Large intestine (tissue), 3 donors: ENCODE measurements around the gene TMEM185B. TPM values are rescaled to one million over a fixed set of nuclear protein-coding genes. Genes with fewer than 3 reads are reported as not detected.

Source experiments
- DNase-seq, 2 donors: peaks; one replicate each; pipeline versions ENCODE4 v3.0.0 to v3.0.0-alpha.2; 2013
- H3K27ac ChIP-seq: one replicate; pipeline ENCODE4 v1.5.1; 2013; ENCODE audit warnings: low read length
- H3K27me3 ChIP-seq: 2 replicates; pipeline ENCODE4 v1.6.1; 2013; ENCODE audit warnings: low read length; ENCODE audit not compliant: control insufficient read depth, insufficient read depth
- H3K36me3 ChIP-seq: 2 replicates; pipeline ENCODE4 v1.6.1; 2013; ENCODE audit warnings: low read length; ENCODE audit not compliant: control insufficient read depth, insufficient read depth
- H3K4me1 ChIP-seq: one replicate; pipeline ENCODE4 v1.6.1; 2013; ENCODE audit warnings: low read length; ENCODE audit not compliant: control insufficient read depth, insufficient read depth
- H3K4me3 ChIP-seq: one replicate; pipeline ENCODE4 v1.5.1; 2013; ENCODE audit warnings: low read length
- H3K9me3 ChIP-seq: one replicate; pipeline ENCODE4 v1.6.1; 2013; ENCODE audit warnings: mild to moderate bottlenecking, low read depth, low read length, moderate library complexity; ENCODE audit not compliant: control insufficient read depth
- WGBS: methylation state at CpG from one replicate; pipeline ENCODE4 v1.1.5; 2013; ENCODE audit warnings: low lambda C conversion rate; ENCODE audit not compliant: insufficient coverage; 5-methylcytosine and 5-hydroxymethylcytosine counted together
- polyA plus RNA-seq: library from polyadenylated mRNA; unstranded; fragments of 120-200 nt; gene quantifications from one replicate; pipeline ENCODE4 v1.2.1, GENCODE V29; 2013

The TMEM185B gene
- polyA plus RNA-seq, 1 donor, result 26.2 TPM

- WGBS, result no CpG with 5 or more reads among the region's 1 CpG
These were observed 34.0 kb downstream of the TMEM185B start for GRCh38 chr2:120189189-120189588.

GRCh38 chr2:120182019-120182560, 41.1 kb downstream of the TMEM185B start:
- Histone ChIP-seq H3K9me3 (no peaks in the 10 kb centered on the region), H3K27me3 (no peaks in the 10 kb centered on the region), H3K4me1 (no peaks in the 10 kb centered on the region), H3K36me3 (peaks cover 8% of the 10 kb centered on the region), H3K4me3 (no peak overlapping the region), H3K27ac (no peak overlapping the region)
- DNase-seq, result no peak
- 82% methylated on average over 3 of the region's 5 CpGs for WGBS

More at GRCh38 chr2:120189189-120189588, 34.0 kb downstream of the TMEM185B start:
- no peaks in the 10 kb centered on the region for H3K4me1 ChIP-seq
- H3K27me3 ChIP-seq, result no peaks in the 10 kb centered on the region
- H3K36me3 ChIP-seq, result no peaks in the 10 kb centered on the region
- H3K27ac ChIP-seq, result no peak overlapping the region
- peak in 1 of 2 donors; percentile 31 for DNase-seq
- no peak overlapping the region for H3K4me3 ChIP-seq
- peaks cover 2% of the 10 kb centered on the region for H3K9me3 ChIP-seq

- no peaks in the 10 kb centered on the region for H3K27me3 ChIP-seq
- H3K27ac ChIP-seq, result no peak overlapping the region
- no peaks in the 10 kb centered on the region for H3K9me3 ChIP-seq
- no peak for DNase-seq
- peaks cover 18% of the 10 kb centered on the region for H3K36me3 ChIP-seq
- no peaks in the 10 kb centered on the region for H3K4me1 ChIP-seq
- H3K4me3 ChIP-seq, result no peak overlapping the region
- no CpG with 5 or more reads among the region's 3 CpGs for WGBS
These were observed 43.1 kb downstream of the TMEM185B start for GRCh38 chr2:120180066-120180465.

- no peak overlapping the region for H3K4me3 ChIP-seq
- H3K36me3 ChIP-seq, result peaks cover 18% of the 10 kb centered on the region
- no peak for DNase-seq
- no peaks in the 10 kb centered on the region for H3K4me1 ChIP-seq
- H3K27ac ChIP-seq, result no peak overlapping the region
- WGBS, result no CpG with 5 or more reads among the region's 3 CpGs
- no peaks in the 10 kb centered on the region for H3K27me3 ChIP-seq
- H3K9me3 ChIP-seq, result no peaks in the 10 kb centered on the region
These were observed 43.8 kb downstream of the TMEM185B start for GRCh38 chr2:120179396-120179795.

GRCh38 chr2:120177973-120178372, 45.2 kb downstream of the TMEM185B start:
- Histone ChIP-seq H3K4me3 (no peak overlapping the region), H3K36me3 (peaks cover 18% of the 10 kb centered on the region), H3K4me1 (no peaks in the 10 kb centered on the region), H3K9me3 (no peaks in the 10 kb centered on the region), H3K27ac (no peak overlapping the region), H3K27me3 (no peaks in the 10 kb centered on the region)
- no CpG with 5 or more reads among the region's 7 CpGs for WGBS
- DNase-seq, result no peak

GRCh38 chr2:120177001-120177621, 46.1 kb downstream of the TMEM185B start:
- Histone ChIP-seq H3K4me1 (no peaks in the 10 kb centered on the region), H3K36me3 (peaks cover 18% of the 10 kb centered on the region), H3K9me3 (no peaks in the 10 kb centered on the region), H3K27ac (no peak overlapping the region), H3K27me3 (no peaks in the 10 kb centered on the region), H3K4me3 (no peak overlapping the region)
- peak in 1 of 2 donors; percentile 11 for DNase-seq
- WGBS, result 60% methylated on average over 1 of the region's 15 CpGs

GRCh38 chr2:120176526-120176925, 46.7 kb downstream of the TMEM185B start:
- H3K4me1 ChIP-seq, result no peaks in the 10 kb centered on the region
- H3K27ac ChIP-seq, result no peak overlapping the region
- WGBS, result no CpG with 5 or more reads among the region's 3 CpGs
- H3K4me3 ChIP-seq, result no peak overlapping the region
- no peaks in the 10 kb centered on the region for H3K9me3 ChIP-seq
- H3K36me3 ChIP-seq, result peaks cover 18% of the 10 kb centered on the region
- no peaks in the 10 kb centered on the region for H3K27me3 ChIP-seq
- DNase-seq, result no peak

- H3K27me3 ChIP-seq, result no peaks in the 10 kb centered on the region
- DNase-seq, result peak; percentile 23 to 37
- H3K36me3 ChIP-seq, result peaks cover 18% of the 10 kb centered on the region
- no peaks in the 10 kb centered on the region for H3K9me3 ChIP-seq
- no peak overlapping the region for H3K4me3 ChIP-seq
- H3K4me1 ChIP-seq, result no peaks in the 10 kb centered on the region
- WGBS, result 63% methylated on average over 4 of the region's 6 CpGs
- no peak overlapping the region for H3K27ac ChIP-seq
These were observed 48.1 kb downstream of the TMEM185B start for GRCh38 chr2:120174963-120175581.

Other genes with a start within 250 kb of the TMEM185B start
- 32.0 TPM for gene EPB41L5, start 210.3 kb downstream of the TMEM185B start, polyA plus RNA-seq
- 102 TPM for gene RALB, start 29.5 kb upstream of the TMEM185B start, polyA plus RNA-seq
- gene INHBB, start 122.7 kb upstream of the TMEM185B start, polyA plus RNA-seq, result 0.19 TPM